Epithelial cell of proximal tubule (primary cell): ENCODE measurements around the gene PRKAG1. TPM values are rescaled to one million over a fixed set of nuclear protein-coding genes. Genes with fewer than 3 reads are reported as not detected.

Experiments used
- DNase-seq: peaks from one replicate; pipeline ENCODE4 v3.0.0-alpha.2; 2011; ENCODE audit warnings: low read depth
- H3K4me3 ChIP-seq: 2 replicates; pipeline ENCODE4 v1.5.1; 2011; ENCODE audit warnings: low read depth, mild to moderate bottlenecking, low read length
- CTCF ChIP-seq: conservative IDR thresholded peaks from 2 replicates; pipeline ENCODE4 v1.5.1; 2012; ENCODE audit warnings: low read depth, mild to moderate bottlenecking, low read length
- total RNA-seq: library from RNA; depleted of rRNA; stranded (reverse); fragments of >200 nt; gene quantifications from 2 replicates; pipeline ENCODE4 v1.2.3, GENCODE V29; 2015

PRKAG1 gene
- total RNA-seq, 1 donor from 2014 or later = 50.7 TPM

- TF ChIP-seq CTCF = no peak
- H3K4me3 ChIP-seq = no peak overlapping the region
- no peak for DNase-seq
Measured at GRCh38 chr12:48961801-48962200, 56.8 kb downstream of the PRKAG1 start.

- no peak for DNase-seq
- TF ChIP-seq CTCF = no peak
- H3K4me3 ChIP-seq = no peak overlapping the region
Measured at GRCh38 chr12:48961331-48961730, 57.2 kb downstream of the PRKAG1 start.

- TF ChIP-seq CTCF = no peak
- H3K4me3 ChIP-seq = no peak overlapping the region
Measured at GRCh38 chr12:48960834-48961233, 57.7 kb downstream of the PRKAG1 start.

GRCh38 chr12:48958049-48958388, 60.6 kb downstream of the PRKAG1 start:
- DNase-seq = no peak
- peak overlapping the region; percentile 78 for H3K4me3 ChIP-seq
- TF ChIP-seq CTCF = no peak

More at GRCh38 chr12:48960834-48961233, 57.7 kb downstream of the PRKAG1 start:
- no peak for DNase-seq

GRCh38 chr12:48957141-48958048, 61.2 kb downstream of the PRKAG1 start, which contains the start of gene ARF3:
Gene ARF3 (minus strand): TSS chr12:48957487. CDS start chr12:48941095, 16,392 bp downstream.
- peak; percentile 40 for DNase-seq
- peak within 1 kb of the TSS; percentile 78 for H3K4me3 ChIP-seq
- no peak for TF ChIP-seq CTCF

GRCh38 chr12:48956279-48957140, 62.1 kb downstream of the PRKAG1 start:
- DNase-seq = peak; percentile 77
- TF ChIP-seq CTCF = peak; percentile 14
- H3K4me3 ChIP-seq = peak overlapping the region; percentile 78
